Spleen (tissue), 7 donors: ENCODE data around the gene GKAP1.

Experiments used
- POLR2A ChIP-seq, 3 donors: fragments of 450-650 bp; IDR thresholded peaks; one replicate each; pipeline ENCODE4 v1.5.1; 2017; ENCODE audit warnings: antibody characterized with exemption in 3 of 3, mild to moderate bottlenecking in 1 of 3
- TF ChIP-seq, protein P1 (sequence below), 11 experiments: fragments of 200-600 bp in 7 of 11; fragments of 450-650 bp in 4 of 11; sonication (generic) in 4 of 11; IDR thresholded peaks in 8 of 11; conservative IDR thresholded peaks in 3 of 11; 1 replicate in 7 of 11; 2 replicates in 4 of 11; pipeline versions ENCODE4 v1.4.0 to v1.8.0; 2016 to 2021; ENCODE audit warnings: antibody characterized with exemption in 11 of 11, inconsistent platforms in 4 of 11, mild to moderate bottlenecking in 1 of 11
- donor health status: DM: no; HTN: no; CAD: no; lungs with moderate emphysema.
- donor health status: DM: no; HTN: no; CAD: no.
- donor health status: DM: no; HTN: no; CAD: no.

DNA sequence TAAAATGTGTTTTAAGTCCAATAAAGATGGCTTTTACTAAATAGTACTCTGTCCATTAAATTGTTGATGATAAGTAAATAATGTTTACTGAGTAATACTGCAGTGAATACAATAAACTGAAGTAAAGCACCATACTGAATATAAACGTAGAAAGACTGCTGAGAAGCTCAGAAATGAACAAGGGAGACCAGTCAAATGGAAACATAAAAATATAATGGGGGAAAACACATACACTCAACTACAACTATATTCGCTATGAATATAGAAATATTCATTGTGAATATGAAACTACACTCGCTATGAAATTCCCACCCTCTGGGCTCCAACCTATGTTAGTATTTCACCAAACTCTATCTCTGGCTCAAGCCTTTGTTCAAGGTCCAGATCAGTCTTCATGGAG is 67.9 kb downstream of the GKAP1 start:
- TF ChIP-seq POLR2A (IDR thresholded peaks at IDR 0.05) = no peak
- TF ChIP-seq, protein P1, sequence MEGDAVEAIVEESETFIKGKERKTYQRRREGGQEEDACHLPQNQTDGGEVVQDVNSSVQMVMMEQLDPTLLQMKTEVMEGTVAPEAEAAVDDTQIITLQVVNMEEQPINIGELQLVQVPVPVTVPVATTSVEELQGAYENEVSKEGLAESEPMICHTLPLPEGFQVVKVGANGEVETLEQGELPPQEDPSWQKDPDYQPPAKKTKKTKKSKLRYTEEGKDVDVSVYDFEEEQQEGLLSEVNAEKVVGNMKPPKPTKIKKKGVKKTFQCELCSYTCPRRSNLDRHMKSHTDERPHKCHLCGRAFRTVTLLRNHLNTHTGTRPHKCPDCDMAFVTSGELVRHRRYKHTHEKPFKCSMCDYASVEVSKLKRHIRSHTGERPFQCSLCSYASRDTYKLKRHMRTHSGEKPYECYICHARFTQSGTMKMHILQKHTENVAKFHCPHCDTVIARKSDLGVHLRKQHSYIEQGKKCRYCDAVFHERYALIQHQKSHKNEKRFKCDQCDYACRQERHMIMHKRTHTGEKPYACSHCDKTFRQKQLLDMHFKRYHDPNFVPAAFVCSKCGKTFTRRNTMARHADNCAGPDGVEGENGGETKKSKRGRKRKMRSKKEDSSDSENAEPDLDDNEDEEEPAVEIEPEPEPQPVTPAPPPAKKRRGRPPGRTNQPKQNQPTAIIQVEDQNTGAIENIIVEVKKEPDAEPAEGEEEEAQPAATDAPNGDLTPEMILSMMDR (IDR thresholded peaks at IDR 0.05 in 8 of 11, conservative IDR thresholded peaks at IDR 0.05 in 3 of 11) = no peak
